GM21737 (cell line): ENCODE measurements around the gene RABGEF1.
"Not testable (repeated sequence)": the region's sequence is repeated elsewhere in the genome, so short reads cannot be mapped to it uniquely, and the experiment has no call there.

Source experiments
- ATAC-seq: cut with Tn5 transposase; IDR thresholded peaks from one replicate; pipeline ENCODE4 v1.9.1; 2021; ENCODE audit warnings: mild to moderate bottlenecking, moderate library complexity; ENCODE audit not compliant: unreplicated experiment

The RABGEF1 gene

DNA sequence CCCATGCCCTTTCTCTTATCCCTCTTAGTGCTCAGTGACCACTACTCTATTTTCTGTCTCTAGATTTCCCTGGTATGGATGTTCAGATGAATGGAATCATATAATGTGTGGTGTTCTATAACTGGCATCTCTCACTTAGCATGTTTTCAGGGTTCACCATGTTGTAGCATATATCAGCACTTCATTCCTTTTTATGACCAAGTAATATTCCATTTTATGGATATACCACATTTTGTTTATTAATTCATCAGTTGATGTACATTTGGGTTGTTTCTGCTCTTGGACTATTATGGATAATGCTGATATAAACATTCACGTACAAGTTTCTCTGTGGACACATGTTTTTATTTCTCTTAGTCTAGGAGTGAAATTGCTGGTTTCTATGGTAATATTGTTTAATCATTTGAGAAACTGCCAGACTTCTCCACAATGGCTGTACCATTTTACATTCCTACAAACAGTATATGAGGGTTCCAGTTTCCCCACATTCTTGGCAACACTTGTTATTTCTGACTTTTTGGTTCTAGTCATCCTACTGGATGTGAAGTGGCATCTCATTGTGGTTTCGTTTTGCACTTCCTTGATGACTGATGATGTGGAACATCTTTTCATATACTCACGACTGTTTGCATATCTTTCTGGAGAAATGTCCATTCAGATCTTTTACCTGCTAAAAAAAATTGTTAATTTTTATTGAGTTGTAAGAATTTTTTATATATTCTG lies 23.3 kb downstream of the RABGEF1 start:
- not testable (repeated sequence) for ATAC-seq

DNA sequence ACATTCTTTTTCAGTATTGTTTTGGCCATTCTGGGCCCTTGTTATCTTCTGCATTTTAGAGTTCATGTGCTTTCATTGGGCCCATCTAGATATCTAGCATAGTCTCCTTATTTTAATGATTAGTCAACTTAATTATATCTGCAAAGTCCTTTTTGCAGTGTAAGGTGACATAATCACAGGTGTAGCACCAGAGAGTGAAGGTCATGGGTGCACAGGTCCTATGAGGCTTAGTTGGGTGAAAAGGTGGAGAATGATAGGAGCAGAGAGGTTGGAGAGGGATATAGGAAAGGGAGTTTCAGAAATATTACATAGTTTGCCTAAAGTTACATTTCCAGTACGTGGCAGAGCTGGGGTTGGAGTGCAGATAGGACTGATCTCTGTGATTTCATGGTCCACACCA lies 24.4 kb downstream of the RABGEF1 start:
- not testable (repeated sequence) for ATAC-seq

DNA sequence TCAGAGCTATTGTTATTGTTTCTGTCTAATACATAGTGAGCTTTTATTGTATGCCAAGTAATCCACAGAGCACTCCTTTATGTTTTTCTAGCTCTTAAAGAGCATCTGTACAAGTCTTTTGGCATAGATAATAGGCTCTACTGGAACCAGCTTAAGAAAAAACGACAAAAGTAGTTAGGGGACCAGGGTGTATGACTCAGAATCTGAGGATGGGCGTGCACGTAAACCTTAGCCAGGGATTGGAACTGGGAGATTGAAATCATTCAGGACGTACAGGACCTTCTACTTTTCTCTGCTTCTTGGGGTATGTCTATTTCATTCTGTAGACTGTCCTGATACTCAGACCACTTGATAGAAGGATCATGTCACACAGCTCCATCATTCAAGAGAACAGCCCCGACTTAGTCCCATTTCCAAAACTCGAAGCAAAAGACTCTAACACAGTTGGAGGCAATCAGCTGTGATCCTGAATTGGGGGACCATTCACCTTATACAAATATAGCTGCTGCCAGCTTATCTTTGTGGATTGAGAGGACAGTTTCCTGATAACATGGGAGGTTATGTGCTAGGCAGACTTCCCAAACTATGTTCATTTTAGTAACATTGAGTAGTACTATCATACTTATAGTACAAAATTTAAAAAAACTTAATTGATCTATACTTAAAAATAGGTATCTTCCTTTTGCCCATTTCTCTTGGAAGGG lies 24.9 kb downstream of the RABGEF1 start:
- ATAC-seq: not testable (repeated sequence)

- no peak for ATAC-seq
These were observed 25.5 kb downstream of the RABGEF1 start for GRCh38 chr7:66766041-66766440.

- ATAC-seq: not testable (repeated sequence)
These were observed 27.0 kb downstream of the RABGEF1 start for GRCh38 chr7:66767486-66767885.

GRCh38 chr7:66768865-66769832 lies 28.6 kb downstream of the RABGEF1 start:
- ATAC-seq: no peak

GRCh38 chr7:66769833-66770512 lies 29.4 kb downstream of the RABGEF1 start:
- no peak for ATAC-seq

DNA sequence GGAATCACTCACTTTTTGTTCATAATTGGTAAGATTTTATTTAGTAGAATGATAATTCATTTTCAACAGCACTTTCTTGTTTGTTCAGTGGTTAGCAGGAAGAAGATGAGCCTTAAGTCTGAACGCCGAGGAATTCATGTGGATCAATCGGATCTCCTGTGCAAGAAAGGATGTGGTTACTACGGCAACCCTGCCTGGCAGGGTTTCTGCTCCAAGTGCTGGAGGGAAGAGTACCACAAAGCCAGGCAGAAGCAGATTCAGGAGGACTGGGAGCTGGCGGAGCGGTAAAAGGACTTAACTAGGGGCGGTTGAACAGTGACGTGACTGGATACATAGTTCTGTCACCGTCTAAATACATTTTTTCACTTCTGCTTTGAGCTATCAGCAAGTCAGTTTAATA lies 31.3 kb downstream of the RABGEF1 start:
- no peak for ATAC-seq

GRCh38 chr7:66773744-66774143 lies 33.2 kb downstream of the RABGEF1 start:
- not testable (repeated sequence) for ATAC-seq

GRCh38 chr7:66776383-66776782 lies 35.9 kb downstream of the RABGEF1 start:
- not testable (repeated sequence) for ATAC-seq

GRCh38 chr7:66776800-66777442 lies 36.4 kb downstream of the RABGEF1 start:
- no peak for ATAC-seq

- ATAC-seq: no peak
These were observed 37.7 kb downstream of the RABGEF1 start for GRCh38 chr7:66778201-66778600.

GRCh38 chr7:66779669-66780409 lies 39.3 kb downstream of the RABGEF1 start:
- no peak for ATAC-seq

DNA sequence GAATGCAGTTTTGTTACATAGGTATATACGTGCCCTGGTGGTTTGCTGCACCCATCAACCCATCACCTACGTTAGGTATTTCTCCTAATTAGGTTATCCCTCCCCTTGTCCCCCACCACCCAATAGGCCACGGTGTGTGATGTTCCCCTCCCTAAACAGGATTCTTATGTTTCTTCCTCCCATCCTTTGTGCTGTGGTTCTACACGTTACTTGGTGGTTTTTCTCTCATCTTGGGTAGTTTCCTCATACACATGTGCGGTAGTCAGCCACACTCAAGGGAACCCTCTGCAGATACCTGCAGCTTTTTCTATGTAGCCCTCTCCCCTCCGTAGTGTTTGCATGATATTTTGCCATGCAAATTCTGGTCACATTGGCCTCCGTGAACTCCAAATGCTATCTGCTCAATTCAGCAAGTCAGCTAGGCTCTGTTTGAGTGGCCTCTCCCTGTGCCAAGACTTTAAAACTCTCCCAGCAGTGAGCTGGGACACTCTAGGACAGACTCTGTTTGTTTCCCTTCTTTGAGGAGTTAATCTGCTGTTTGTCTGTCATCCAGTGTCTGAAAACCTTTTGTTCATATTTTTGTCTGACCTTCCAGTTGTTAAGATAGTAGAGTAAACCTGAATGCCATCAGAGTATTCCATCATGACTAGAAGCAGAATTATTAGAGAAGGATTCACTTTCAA lies 41.0 kb downstream of the RABGEF1 start:
- no peak for ATAC-seq

- not testable (repeated sequence) for ATAC-seq
These were observed 42.3 kb downstream of the RABGEF1 start for GRCh38 chr7:66782875-66783274.

DNA sequence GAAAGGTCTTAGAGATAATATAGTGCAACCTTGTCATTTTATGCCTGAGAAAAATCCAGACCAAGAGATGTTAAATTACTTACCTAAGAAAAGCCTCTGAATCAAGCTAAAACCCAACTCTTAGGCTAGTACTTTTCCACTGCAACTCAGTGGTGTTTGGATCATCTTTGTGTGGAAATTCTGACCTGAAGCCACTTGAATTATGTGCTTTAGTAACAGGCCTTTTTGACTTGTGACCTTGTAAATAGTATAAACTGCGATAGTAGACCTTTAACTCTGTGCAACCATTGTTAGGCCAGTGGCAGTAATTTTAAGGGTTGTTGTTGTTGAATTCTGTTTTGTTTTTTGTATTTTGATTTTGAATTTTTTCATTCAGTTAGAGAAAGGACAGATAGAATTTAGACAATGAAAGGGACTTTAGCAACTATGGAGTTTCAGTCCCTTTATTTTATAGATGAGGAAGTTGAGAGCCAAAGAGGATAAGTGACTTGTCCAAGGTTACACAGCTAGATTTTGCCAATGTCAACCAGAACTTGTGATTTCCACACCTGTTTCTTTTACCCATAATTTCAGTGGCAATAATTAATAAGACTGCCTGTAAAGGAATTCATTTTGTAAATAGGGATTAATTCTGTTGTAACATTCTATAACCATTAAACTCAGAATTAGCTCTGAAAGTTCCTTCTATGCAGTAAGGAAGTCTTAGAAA lies 43.5 kb downstream of the RABGEF1 start:
- ATAC-seq: not testable (repeated sequence)

DNA sequence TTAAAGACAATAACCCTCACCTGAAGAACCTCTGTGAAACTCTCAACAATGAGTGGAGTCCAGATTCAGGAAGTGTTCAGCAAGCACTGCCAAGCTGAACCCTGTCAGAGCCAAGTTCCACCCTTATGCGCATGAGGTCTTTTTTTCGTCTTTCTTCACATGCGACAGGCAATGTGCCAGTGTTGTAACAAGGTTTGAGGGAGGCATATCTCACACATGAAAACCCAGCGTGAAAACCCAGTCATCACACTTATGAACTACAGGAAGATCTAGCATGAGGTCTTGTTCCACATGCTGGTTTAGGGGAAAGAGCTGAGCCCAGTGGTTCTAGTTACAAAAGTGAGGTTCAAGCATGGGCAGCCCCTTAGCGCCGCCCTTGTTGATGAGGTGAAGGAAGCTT lies 49.7 kb downstream of the RABGEF1 start:
- no peak for ATAC-seq

DNA sequence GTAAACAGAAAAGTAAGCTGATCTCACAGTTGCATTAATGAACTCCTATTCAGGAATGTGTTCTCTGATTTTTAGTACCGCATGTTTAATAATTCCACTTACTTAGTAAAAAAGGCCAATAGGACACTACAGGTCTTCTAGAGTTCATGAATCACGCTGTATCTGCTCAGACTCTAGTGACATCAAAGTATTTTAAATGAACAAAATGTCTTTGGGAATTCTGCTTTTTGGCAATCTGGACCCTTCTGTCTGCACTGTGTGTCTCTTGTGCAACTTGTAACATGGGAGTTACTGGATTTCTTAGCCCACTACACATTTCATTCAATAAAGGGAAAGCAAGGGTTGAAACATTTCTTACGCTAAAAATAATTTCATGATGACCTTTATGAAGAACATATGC lies 50.2 kb downstream of the RABGEF1 start:
- ATAC-seq: no peak
